Measurements from ENCODE around the gene PLCH1.

GRCh38 chr3:155631323-155632019 is 113.4 kb downstream of the PLCH1 start:
- TF ChIP-seq ZC3H10 (CRISPR knock-in tag; IDR thresholded peaks at IDR 0.05) (no peak), TOX (CRISPR knock-in tag; IDR thresholded peaks at IDR 0.05; ENCODE audit: borderline replicate concordance) (no peak), ZFP3 (CRISPR knock-in tag; IDR thresholded peaks at IDR 0.05) (no peak), ARNTL (CRISPR knock-in tag; IDR thresholded peaks at IDR 0.05; ENCODE audit: borderline replicate concordance, low read depth) (no peak), TSHZ2 (CRISPR knock-in tag; IDR thresholded peaks at IDR 0.05) (no peak), PATZ1 (CRISPR knock-in tag; IDR thresholded peaks at IDR 0.05; ENCODE audit: borderline replicate concordance) (no peak), ZNF8 (CRISPR knock-in tag; IDR thresholded peaks at IDR 0.05) (no peak), BACH2 (CRISPR knock-in tag; IDR thresholded peaks at IDR 0.05; ENCODE audit: borderline replicate concordance) (no peak), CREB5 (CRISPR knock-in tag; IDR thresholded peaks at IDR 0.05; ENCODE audit: low read depth) (no peak), CSRNP3 (CRISPR knock-in tag; IDR thresholded peaks at IDR 0.05) (no peak), ISL1 (CRISPR knock-in tag; IDR thresholded peaks at IDR 0.05) (no peak)
